GM23338 (cell line): ENCODE results near the gene FHAD1. TPM values are rescaled to one million over a fixed set of nuclear protein-coding genes. Genes with fewer than 3 reads are reported as not detected.

ENCODE experiments used
- CREB1 ChIP-seq: fragments of 250-450 bp; sonication (Bioruptor Pico); IDR thresholded peaks from 2 replicates; pipeline ENCODE4 v1.5.0; 2020; ENCODE audit warnings: low read depth, mild to moderate bottlenecking, moderate library complexity
- EZH2 ChIP-seq: fragments of 200-600 bp; sonication (generic); IDR thresholded peaks from one replicate; pipeline ENCODE4 v1.8.0; 2017; ENCODE audit warnings: antibody characterized with exemption, mild to moderate bottlenecking, low read depth; ENCODE audit not compliant: unreplicated experiment
- EZH2phosphoT487 ChIP-seq: fragments of 200-600 bp; sonication (generic); IDR thresholded peaks from one replicate; pipeline ENCODE4 v1.8.1; 2018; ENCODE audit warnings: antibody characterized with exemption; ENCODE audit not compliant: unreplicated experiment
- POLR2AphosphoS5 ChIP-seq: IDR thresholded peaks from 2 replicates; pipeline ENCODE4 v1.6.1; 2016; ENCODE audit warnings: antibody characterized with exemption, low read depth
- REST ChIP-seq: IDR thresholded peaks from one replicate; pipeline ENCODE4 v1.6.1; 2018; ENCODE audit warnings: antibody characterized with exemption; ENCODE audit not compliant: unreplicated experiment
- STAT1 ChIP-seq: IDR thresholded peaks from one replicate; pipeline ENCODE4 v1.6.1; 2016; ENCODE audit warnings: antibody characterized with exemption; ENCODE audit not compliant: unreplicated experiment
- ZNF114 ChIP-seq: fragments of 250-450 bp; sonication (Bioruptor Pico); IDR thresholded peaks from 2 replicates; pipeline ENCODE4 v1.5.0; 2020; ENCODE audit warnings: mild to moderate bottlenecking, moderate library complexity
- ZNF331 ChIP-seq: fragments of 250-450 bp; sonication (Bioruptor Pico); IDR thresholded peaks from 2 replicates; pipeline ENCODE4 v1.5.0; 2020; ENCODE audit warnings: low read depth, mild to moderate bottlenecking, moderate library complexity
- ZNF462 ChIP-seq: fragments of 250-450 bp; sonication (Bioruptor Pico); IDR thresholded peaks from 2 replicates; pipeline ENCODE4 v1.5.0; 2020; ENCODE audit warnings: mild to moderate bottlenecking, moderate library complexity
- polyA plus RNA-seq: library from polyadenylated mRNA; unstranded; fragments of >200 nt; fragmentation: Nextera tagmentation; extraction: Ambion mirVana; gene quantifications from 2 replicates; pipeline ENCODE4 v1.2.1, GENCODE V29; 2016
- total RNA-seq: library from RNA; depleted of rRNA; stranded (reverse); fragments of >200 nt; shearing (Covaris generic); gene quantifications from 2 replicates; pipeline ENCODE4 v1.2.3, GENCODE V29; 2014

Gene FHAD1
- total and polyA plus RNA-seq, 2 experiments from 2014 or later, result 1.8 to 3.3 TPM

GRCh38 chr1:15331180-15331579, 84.2 kb downstream of the FHAD1 start (continued):
- TF ChIP-seq ZNF462 (CRISPR knock-in tag) (no peak), ZNF331 (CRISPR knock-in tag) (no peak), STAT1 (no peak), REST (no peak), CREB1 (CRISPR knock-in tag) (no peak), EZH2phosphoT487 (no peak), EZH2 (no peak), ZNF114 (CRISPR knock-in tag) (no peak), POLR2AphosphoS5 (no peak)
